GM12872 (cell line): ENCODE measurements around the gene DNM1.

Experiments
- TF ChIP-seq, protein P1 (sequence below): IDR thresholded peaks from 3 replicates; pipeline ENCODE4 v1.5.1; 2011; ENCODE audit warnings: low read depth, mild to moderate bottlenecking, low read length, moderate library complexity; ENCODE audit not compliant: insufficient read depth

Gene DNM1

DNA sequence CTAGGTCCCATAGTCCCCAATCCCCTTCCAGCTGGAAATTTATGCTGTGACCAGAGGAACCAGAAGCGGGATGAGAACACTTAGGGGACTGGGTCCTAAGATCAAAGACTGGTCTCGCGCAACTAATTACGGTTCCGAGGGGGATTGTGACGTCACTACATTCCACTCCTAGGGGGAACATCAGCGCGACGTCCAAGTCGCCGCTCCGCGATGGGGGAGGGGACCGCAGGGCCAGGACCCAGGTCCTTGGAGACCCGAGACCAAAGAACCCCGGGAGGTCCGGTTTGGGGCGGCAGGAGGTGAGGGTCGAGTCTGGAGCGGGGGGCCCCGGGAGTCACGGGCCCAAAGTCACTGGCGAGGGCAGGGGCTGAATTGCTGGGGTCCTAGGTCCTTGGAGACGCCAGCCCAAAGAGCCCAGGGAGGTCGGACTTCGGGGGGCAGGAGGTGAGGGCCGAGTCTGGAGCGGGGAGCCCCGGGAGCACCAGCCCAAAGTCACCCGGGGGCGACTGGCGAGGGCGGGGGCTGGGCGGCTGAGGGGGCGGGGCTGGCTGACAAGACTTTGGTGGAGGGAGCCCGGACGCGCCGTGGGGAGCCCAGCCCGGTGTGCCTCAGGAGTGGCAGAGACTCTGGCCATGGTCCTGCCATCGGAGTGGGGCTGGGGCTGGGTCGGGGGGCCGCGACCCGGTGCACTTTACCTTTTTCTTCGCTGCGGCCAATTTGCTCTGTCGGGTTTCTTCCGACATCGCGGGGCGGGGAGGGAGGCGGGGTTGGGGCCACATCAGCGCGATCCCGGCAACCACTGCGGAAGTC lies 72.2 kb downstream of the DNM1 start, which contains the start of gene GOLGA2:
Gene GOLGA2, minus strand, starts transcription at position 810 of the 810 bp plus-strand sequence. Its CDS starts 31 bp downstream, at position 779.
- TF ChIP-seq, protein P1, sequence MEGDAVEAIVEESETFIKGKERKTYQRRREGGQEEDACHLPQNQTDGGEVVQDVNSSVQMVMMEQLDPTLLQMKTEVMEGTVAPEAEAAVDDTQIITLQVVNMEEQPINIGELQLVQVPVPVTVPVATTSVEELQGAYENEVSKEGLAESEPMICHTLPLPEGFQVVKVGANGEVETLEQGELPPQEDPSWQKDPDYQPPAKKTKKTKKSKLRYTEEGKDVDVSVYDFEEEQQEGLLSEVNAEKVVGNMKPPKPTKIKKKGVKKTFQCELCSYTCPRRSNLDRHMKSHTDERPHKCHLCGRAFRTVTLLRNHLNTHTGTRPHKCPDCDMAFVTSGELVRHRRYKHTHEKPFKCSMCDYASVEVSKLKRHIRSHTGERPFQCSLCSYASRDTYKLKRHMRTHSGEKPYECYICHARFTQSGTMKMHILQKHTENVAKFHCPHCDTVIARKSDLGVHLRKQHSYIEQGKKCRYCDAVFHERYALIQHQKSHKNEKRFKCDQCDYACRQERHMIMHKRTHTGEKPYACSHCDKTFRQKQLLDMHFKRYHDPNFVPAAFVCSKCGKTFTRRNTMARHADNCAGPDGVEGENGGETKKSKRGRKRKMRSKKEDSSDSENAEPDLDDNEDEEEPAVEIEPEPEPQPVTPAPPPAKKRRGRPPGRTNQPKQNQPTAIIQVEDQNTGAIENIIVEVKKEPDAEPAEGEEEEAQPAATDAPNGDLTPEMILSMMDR: no peak

DNA sequence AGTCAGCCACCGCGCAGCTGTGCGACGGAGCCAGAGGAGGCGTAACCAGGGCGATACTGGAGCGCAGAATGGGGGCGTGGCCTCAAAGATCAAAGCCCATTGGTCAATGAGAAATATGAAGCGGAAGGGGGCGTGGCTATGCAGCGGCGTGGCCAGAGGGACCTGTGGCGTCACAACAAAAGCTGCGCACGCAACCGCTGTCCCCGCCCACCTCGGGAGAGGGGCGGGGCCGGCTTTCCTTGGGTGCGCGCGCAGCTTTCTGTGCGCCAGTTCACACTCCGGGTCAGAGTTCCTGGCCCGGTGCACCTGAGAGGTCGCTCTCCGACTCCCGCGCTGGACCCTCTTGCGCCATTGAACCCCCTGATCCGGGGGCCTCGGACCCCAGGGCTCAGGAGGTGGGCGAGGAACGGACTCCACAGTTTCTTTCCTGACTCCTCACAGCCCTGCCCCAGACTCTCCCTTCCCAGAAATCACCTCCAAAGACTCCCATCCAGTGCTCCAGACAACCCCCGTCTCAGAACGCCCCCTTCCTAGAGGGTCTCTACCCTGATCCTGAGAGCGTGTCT lies 72.9 kb downstream of the DNM1 start, which contains the start of gene SWI5:
Gene SWI5, plus strand, starts transcription at position 269 of the 566 bp plus-strand sequence.
- TF ChIP-seq, protein P1: no peak

DNA sequence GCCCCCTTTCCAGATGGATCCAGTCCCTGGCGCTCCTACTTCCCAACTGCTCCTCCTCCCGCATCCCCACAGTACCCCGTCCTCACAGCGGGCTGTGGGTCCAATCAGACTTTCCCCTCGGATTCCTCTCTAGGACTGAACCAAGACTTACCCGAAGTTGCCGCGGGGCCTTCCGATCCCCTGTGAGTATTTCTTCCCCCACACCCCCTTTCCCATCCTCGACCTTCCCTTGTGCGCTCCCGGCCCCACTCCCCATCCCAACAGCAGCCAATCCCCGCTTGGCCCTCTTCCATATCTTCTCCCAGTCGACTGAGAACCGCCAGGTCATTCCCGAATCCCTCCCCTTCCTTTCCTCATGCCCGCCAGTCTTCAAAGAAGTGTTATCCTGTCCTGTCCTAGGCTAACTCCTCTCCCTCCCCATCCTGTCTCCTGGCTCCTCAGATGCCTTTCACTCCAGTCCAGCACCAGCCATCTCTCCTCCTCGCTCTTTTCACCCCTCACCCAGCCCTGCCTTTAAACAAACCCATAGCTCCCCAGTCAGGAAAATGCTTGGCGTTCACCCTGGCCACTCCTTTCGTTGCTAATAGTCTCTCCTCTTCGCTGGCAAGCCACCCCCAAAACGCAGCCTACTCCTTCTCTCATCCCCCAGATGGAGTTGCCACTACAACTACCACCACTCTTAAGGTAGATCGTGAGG lies 73.5 kb downstream of the DNM1 start:
- TF ChIP-seq, protein P1: no peak

DNA sequence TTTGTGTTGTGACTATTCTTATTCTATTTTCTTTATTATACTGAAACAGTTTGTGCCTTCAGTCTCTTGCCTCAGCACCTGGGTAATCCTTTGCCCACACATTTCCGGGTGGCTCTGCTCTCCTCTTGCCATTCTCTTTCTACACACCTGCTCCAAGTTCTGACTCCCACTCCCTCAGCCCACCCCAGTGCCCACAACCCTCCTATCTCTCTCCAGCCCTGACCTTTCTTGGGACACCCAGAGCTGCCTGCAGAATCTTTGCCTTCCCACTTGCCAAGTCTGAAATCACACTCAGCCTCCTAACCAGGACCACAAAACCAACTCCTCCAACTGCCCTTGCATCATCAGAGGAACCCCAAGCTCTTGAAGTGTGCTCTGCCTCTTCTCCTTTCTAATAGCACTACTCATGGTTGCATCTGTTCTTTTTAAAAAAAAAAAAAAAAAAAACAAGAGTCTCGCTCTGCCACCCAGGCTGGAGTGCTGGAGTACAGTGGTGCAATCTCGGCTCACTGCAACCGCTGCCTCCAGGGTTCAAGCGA lies 77.0 kb downstream of the DNM1 start:
- TF ChIP-seq, protein P1: no peak

DNA sequence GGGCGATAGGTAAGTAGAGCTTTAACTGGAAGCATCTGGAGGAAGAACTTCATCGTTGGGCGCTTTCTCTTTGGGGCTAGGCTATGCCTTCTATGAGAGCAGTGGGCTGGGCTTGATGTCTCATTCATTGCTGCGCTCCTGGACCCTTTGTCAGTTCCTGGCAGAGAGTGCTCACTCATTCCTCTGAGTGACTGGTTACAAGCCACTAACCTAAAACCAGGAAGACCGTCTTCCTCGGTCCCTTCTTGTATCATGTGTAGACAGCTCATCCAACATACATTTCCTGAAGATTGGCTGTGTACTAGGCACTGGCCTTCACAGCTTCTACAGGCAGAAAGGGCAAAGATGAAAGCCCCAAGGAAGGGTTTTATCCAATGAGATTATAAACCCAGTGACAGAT lies 79.3 kb downstream of the DNM1 start:
- TF ChIP-seq, protein P1: no peak

DNA sequence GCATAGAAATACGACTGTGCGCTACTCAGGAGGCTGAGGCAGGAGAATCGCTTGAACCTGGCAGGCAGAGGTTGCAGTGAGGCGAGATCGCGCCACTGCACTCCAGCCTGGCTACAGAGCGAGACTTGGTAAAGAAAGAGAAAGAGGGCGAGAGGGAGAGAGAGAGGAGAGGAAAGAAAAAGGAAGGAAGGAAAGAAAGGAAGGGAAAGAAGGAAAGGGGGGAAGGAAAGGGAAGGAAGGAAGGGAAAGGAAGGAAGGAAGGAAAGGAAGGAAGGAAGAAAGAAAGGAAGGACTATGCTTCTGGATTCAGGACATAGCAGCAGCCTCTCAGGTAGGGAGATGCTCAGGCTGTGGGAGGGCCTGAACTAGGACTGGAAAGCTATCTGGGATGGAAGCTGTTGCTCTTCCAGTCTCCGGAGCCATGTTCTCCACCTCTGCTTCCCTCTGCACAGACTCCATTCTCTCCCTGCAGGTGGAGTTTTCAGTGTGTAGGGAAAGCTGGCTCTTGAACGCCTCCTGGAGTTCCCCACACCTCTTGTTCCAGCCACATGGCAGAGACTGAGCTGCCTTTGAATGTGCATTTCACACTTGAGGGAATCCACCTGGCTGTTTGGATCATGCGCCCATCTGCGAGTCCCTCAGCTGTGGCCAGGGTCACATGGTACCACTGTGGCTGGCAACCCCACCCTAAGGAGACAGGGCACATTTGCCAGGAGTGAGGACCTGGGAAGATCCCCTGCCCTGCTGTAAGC lies 82.0 kb downstream of the DNM1 start:
- TF ChIP-seq, protein P1: no peak

DNA sequence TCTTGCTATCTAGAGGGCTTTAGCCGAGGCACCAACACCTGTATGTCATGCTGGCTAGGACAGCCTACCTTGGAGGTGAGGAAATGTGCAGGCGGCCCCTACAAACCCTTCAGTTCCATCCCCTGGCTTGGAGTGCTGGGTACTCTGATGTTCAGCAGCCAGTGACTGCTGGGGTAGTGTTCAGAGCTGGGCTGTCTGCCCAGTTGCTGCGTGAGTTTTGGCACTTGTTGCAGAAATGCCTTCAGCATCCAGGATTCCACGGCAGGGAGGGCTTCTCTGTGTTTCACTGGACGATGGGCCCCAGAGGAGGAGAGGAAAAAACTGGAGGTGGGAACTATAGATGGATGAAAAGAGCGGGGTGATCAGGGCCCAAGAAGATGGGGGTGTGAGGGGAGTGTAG lies 83.3 kb downstream of the DNM1 start:
- TF ChIP-seq, protein P1: no peak
